ENCODE data around the gene AP3B2. TPM values are rescaled to one million over a fixed set of nuclear protein-coding genes. Genes with fewer than 3 reads are reported as not detected.
"Not testable (repeated sequence)": the region's sequence is repeated elsewhere in the genome, so short reads cannot be mapped to it uniquely, and the experiment has no call there.

Gene AP3B2
- total RNA-seq, 1 experiment from 2014 or later: not detected

DNA sequence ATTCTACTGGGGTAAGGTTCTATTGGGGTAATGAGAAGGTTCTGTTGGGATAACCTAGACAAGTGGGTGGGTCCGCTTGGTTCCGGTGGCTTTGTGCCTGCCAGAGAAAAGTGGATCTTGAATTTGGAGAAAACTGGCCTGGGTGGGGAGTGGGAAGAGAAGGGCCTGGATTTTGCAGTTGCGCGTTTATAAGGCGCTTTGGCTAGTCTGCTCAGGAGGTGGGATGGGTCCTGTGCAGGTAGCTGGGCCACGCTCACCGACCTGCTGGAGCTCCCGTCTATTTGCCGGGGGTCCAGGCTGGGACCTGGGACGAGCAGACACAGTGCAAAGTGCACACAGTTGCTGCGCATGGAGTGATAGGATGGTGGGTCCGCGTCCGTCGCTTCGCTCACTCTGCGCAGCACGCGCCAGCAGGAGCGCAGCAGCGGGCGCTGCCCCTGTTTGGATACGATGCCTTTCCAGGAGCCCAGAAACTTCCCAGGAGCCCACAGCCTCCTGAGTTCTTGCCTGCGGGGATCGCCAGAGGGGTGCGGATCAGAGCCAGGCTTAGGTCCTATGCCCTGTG, 1.3 kb upstream of the AP3B2 start:
- H2AFZ ChIP-seq (ENCODE audit: low read length): no peak overlapping the region
- H4K20me1 ChIP-seq (ENCODE audit: insufficient read depth, low read depth, low read length): no peaks in the 10 kb centered on the region
- no peak overlapping the region for H3K27ac ChIP-seq (ENCODE audit: low read length)
- H3K4me2 ChIP-seq (ENCODE audit: low read depth, low read length, poor library complexity, severe bottlenecking): no peak overlapping the region
- no peak overlapping the region for H3K9ac ChIP-seq (ENCODE audit: low read length)
- no peaks in the 10 kb centered on the region for H3K9me3 ChIP-seq (ENCODE audit: low read length)
- H3K9me2 ChIP-seq (replicated peaks; ENCODE audit: insufficient read depth, low read length): no peaks in the 10 kb centered on the region
- no peaks in the 10 kb centered on the region for H3K36me3 ChIP-seq (ENCODE audit: insufficient read depth, low read length)
- peaks cover 5% of the 10 kb centered on the region for H3K4me1 ChIP-seq (ENCODE audit: low read length)
- no peaks in the 10 kb centered on the region for H3K27me3 ChIP-seq (ENCODE audit: low read length)
- H3K79me2 ChIP-seq (ENCODE audit: low read length): no peaks in the 10 kb centered on the region
- no peak overlapping the region for H3K4me3 ChIP-seq (ENCODE audit: low read length)
- DNase-seq: no peak

DNA sequence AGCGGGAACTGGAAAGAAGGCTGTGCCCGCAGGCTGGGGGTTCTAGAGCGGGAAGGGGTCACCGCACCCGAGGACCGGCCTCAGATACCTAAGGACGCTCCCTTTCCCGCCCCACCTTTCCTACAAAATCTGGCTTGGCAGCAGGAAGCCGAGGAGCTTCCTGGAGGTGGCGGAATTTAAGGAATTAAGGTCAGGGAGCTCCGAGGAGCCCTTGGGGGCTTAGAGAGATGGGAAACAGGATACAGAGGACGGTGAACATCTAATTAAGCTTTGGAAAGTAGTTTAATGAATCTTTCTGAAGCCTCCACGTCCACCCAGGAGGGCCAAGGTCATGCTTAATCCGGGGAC, 507 bp upstream of the AP3B2 start:
- no peaks in the 10 kb centered on the region for H3K27me3 ChIP-seq (ENCODE audit: low read length)
- H3K4me3 ChIP-seq (ENCODE audit: low read length): peak overlapping the region; percentile 92
- peaks cover 5% of the 10 kb centered on the region for H3K4me1 ChIP-seq (ENCODE audit: low read length)
- H3K9me3 ChIP-seq (ENCODE audit: low read length): no peaks in the 10 kb centered on the region
- H4K20me1 ChIP-seq (ENCODE audit: insufficient read depth, low read depth, low read length): no peaks in the 10 kb centered on the region
- H3K36me3 ChIP-seq (ENCODE audit: insufficient read depth, low read length): no peaks in the 10 kb centered on the region
- peak overlapping the region; percentile 99 for H3K4me2 ChIP-seq (ENCODE audit: low read depth, low read length, poor library complexity, severe bottlenecking)
- no peak for DNase-seq
- H3K27ac ChIP-seq (ENCODE audit: low read length): no peak overlapping the region
- no peaks in the 10 kb centered on the region for H3K79me2 ChIP-seq (ENCODE audit: low read length)
- no peaks in the 10 kb centered on the region for H3K9me2 ChIP-seq (replicated peaks; ENCODE audit: insufficient read depth, low read length)
- no peak overlapping the region for H2AFZ ChIP-seq (ENCODE audit: low read length)
- H3K9ac ChIP-seq (ENCODE audit: low read length): no peak overlapping the region

GRCh38 chr15:82709081-82709420, 624 bp downstream of the AP3B2 start:
- DNase-seq: peak; percentile 59
- Histone ChIP-seq H2AFZ (ENCODE audit: low read length) (peak overlapping the region; percentile 91), H3K4me1 (ENCODE audit: low read length) (peaks cover 5% of the 10 kb centered on the region), H3K27ac (ENCODE audit: low read length) (no peak overlapping the region), H3K4me2 (ENCODE audit: low read depth, low read length, poor library complexity, severe bottlenecking) (peak overlapping the region; percentile 99), H3K9me3 (ENCODE audit: low read length) (no peaks in the 10 kb centered on the region), H3K9ac (ENCODE audit: low read length) (peak overlapping the region; percentile 68), H3K4me3 (ENCODE audit: low read length) (peak overlapping the region; percentile 92), H4K20me1 (ENCODE audit: insufficient read depth, low read depth, low read length) (no peaks in the 10 kb centered on the region), H3K27me3 (ENCODE audit: low read length) (no peaks in the 10 kb centered on the region), H3K79me2 (ENCODE audit: low read length) (no peaks in the 10 kb centered on the region), H3K36me3 (ENCODE audit: insufficient read depth, low read length) (no peaks in the 10 kb centered on the region), H3K9me2 (replicated peaks; ENCODE audit: insufficient read depth, low read length) (no peaks in the 10 kb centered on the region)

DNA sequence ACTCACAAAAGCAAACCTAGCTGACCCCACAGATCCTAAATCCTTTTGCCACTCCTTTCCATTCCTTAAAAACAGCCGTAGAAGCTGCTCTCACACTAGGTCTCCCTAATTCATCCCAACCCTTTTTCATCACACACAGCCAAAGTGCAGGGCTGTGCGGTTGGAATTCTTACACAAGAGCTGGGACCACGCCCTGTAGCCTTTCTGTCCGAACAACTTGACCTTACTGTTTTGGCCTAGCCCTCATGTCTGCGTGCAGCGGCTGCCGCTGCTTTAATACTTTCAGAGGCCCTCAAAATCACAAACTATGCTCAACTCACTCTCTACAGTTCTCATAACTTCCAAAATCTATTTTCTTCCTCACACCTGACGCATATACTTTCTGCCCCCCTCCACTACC, 3.8 kb downstream of the AP3B2 start:
- not testable (repeated sequence) for H3K4me2 ChIP-seq (ENCODE audit: low read depth, low read length, poor library complexity, severe bottlenecking); H3K9ac ChIP-seq (ENCODE audit: low read length); H3K4me1 ChIP-seq (ENCODE audit: low read length); H3K27me3 ChIP-seq (ENCODE audit: low read length); H3K79me2 ChIP-seq (ENCODE audit: low read length); DNase-seq; H3K9me3 ChIP-seq (ENCODE audit: low read length); H3K4me3 ChIP-seq (ENCODE audit: low read length); H2AFZ ChIP-seq (ENCODE audit: low read length); H3K9me2 ChIP-seq (replicated peaks; ENCODE audit: insufficient read depth, low read length); H3K36me3 ChIP-seq (ENCODE audit: insufficient read depth, low read length); H3K27ac ChIP-seq (ENCODE audit: low read length); H4K20me1 ChIP-seq (ENCODE audit: insufficient read depth, low read depth, low read length)

- DNase-seq: no peak
- Histone ChIP-seq H3K4me1 (ENCODE audit: low read length) (no peaks in the 10 kb centered on the region), H3K79me2 (ENCODE audit: low read length) (no peaks in the 10 kb centered on the region), H3K4me3 (ENCODE audit: low read length) (no peak overlapping the region), H2AFZ (ENCODE audit: low read length) (no peak overlapping the region), H3K36me3 (ENCODE audit: insufficient read depth, low read length) (no peaks in the 10 kb centered on the region), H3K9ac (ENCODE audit: low read length) (no peak overlapping the region), H3K27me3 (ENCODE audit: low read length) (no peaks in the 10 kb centered on the region), H3K9me3 (ENCODE audit: low read length) (no peaks in the 10 kb centered on the region), H4K20me1 (ENCODE audit: insufficient read depth, low read depth, low read length) (no peaks in the 10 kb centered on the region), H3K4me2 (ENCODE audit: low read depth, low read length, poor library complexity, severe bottlenecking) (no peak overlapping the region), H3K27ac (ENCODE audit: low read length) (no peak overlapping the region), H3K9me2 (replicated peaks; ENCODE audit: insufficient read depth, low read length) (no peaks in the 10 kb centered on the region)
Observed at GRCh38 chr15:82699726-82700125, 9.9 kb downstream of the AP3B2 start.

DNA sequence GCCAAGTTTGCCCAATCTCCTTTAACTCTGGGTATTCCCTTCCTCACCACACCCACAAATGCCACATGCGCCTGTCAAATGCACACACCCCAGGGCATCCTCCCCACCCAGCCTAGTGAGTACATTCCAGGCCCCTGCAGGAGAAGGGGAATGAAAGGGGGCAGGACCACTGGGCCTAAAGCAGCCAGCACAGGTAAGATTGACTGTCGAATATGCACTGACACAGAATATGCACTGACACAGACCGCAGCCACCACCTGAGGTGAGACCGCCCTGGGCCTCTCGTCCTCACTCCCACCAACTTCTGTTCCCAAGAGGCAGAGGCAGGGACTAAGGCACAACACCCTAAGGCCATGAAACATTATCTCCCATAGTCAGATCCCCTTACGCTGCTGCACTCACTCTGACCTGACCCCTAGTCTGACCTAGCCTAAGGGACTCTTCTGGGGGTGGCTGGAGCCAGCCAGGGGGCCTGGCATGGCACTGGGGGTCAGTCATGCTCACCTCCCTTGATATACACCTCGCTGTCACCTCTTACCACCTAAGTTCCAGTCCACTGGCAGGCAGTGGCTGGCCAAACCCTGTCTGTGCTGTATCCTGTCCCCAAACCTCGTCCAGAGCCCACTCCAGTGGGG, 10.8 kb downstream of the AP3B2 start:
- Histone ChIP-seq H3K9me3 (ENCODE audit: low read length) (no peaks in the 10 kb centered on the region), H3K9me2 (replicated peaks; ENCODE audit: insufficient read depth, low read length) (no peaks in the 10 kb centered on the region), H3K4me3 (ENCODE audit: low read length) (no peak overlapping the region), H3K36me3 (ENCODE audit: insufficient read depth, low read length) (no peaks in the 10 kb centered on the region), H2AFZ (ENCODE audit: low read length) (no peak overlapping the region), H4K20me1 (ENCODE audit: insufficient read depth, low read depth, low read length) (no peaks in the 10 kb centered on the region), H3K27ac (ENCODE audit: low read length) (no peak overlapping the region), H3K27me3 (ENCODE audit: low read length) (no peaks in the 10 kb centered on the region), H3K79me2 (ENCODE audit: low read length) (no peaks in the 10 kb centered on the region), H3K4me2 (ENCODE audit: low read depth, low read length, poor library complexity, severe bottlenecking) (no peak overlapping the region), H3K9ac (ENCODE audit: low read length) (no peak overlapping the region), H3K4me1 (ENCODE audit: low read length) (no peaks in the 10 kb centered on the region)
- DNase-seq: no peak

DNA sequence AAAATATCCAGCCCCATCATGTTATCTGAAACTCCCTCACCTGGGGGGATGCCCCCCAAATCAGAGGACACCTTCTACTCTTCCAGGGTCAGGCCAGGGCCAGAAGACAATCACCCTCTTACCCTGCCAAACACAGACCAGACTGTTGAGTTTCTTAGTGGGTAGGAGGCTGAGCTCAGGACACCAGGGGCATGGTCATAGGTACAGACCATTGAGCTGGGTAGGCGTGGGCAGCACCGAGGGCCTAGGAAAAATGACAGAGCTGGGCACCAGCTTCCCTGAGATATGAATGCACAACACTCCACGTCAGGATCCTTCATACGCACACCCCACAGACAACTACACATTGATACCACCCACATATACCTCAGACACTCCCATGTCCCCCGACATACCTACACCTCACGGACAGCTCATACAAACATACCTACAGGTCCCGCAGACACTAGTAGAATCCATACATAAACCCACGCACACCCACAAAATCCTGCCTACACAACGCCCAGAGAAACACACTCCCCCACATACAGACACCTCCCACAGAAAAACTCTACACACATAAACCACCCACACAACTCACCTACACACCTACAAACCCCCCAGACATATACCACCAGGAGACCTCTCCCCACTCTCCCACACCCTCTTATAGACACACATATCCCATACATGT, 11.8 kb downstream of the AP3B2 start:
- Histone ChIP-seq H3K36me3 (ENCODE audit: insufficient read depth, low read length) (no peaks in the 10 kb centered on the region), H3K27ac (ENCODE audit: low read length) (no peak overlapping the region), H3K27me3 (ENCODE audit: low read length) (no peaks in the 10 kb centered on the region), H3K4me2 (ENCODE audit: low read depth, low read length, poor library complexity, severe bottlenecking) (no peak overlapping the region), H3K9me3 (ENCODE audit: low read length) (no peaks in the 10 kb centered on the region), H3K4me3 (ENCODE audit: low read length) (no peak overlapping the region), H3K4me1 (ENCODE audit: low read length) (no peaks in the 10 kb centered on the region), H4K20me1 (ENCODE audit: insufficient read depth, low read depth, low read length) (no peaks in the 10 kb centered on the region), H3K79me2 (ENCODE audit: low read length) (no peaks in the 10 kb centered on the region), H3K9ac (ENCODE audit: low read length) (no peak overlapping the region), H2AFZ (ENCODE audit: low read length) (no peak overlapping the region), H3K9me2 (replicated peaks; ENCODE audit: insufficient read depth, low read length) (no peaks in the 10 kb centered on the region)
- DNase-seq: no peak

GRCh38 chr15:82692171-82692570, 17.5 kb downstream of the AP3B2 start:
- Histone ChIP-seq H3K4me3 (ENCODE audit: low read length) (no peak overlapping the region), H3K27me3 (ENCODE audit: low read length) (no peaks in the 10 kb centered on the region), H3K9me3 (ENCODE audit: low read length) (no peaks in the 10 kb centered on the region), H3K79me2 (ENCODE audit: low read length) (no peaks in the 10 kb centered on the region), H3K36me3 (ENCODE audit: insufficient read depth, low read length) (no peaks in the 10 kb centered on the region), H3K4me2 (ENCODE audit: low read depth, low read length, poor library complexity, severe bottlenecking) (no peak overlapping the region), H2AFZ (ENCODE audit: low read length) (no peak overlapping the region), H3K9me2 (replicated peaks; ENCODE audit: insufficient read depth, low read length) (no peaks in the 10 kb centered on the region), H3K27ac (ENCODE audit: low read length) (no peak overlapping the region), H3K4me1 (ENCODE audit: low read length) (no peaks in the 10 kb centered on the region), H3K9ac (ENCODE audit: low read length) (no peak overlapping the region), H4K20me1 (ENCODE audit: insufficient read depth, low read depth, low read length) (no peaks in the 10 kb centered on the region)
- DNase-seq: no peak
